LNCaP clone FGC (cell line): ENCODE results near the gene BCL2L11.

ENCODE experiments used
- DNase-seq: peaks from one replicate; pipeline ENCODE4 v3.0.0-alpha.2; 2011; ENCODE audit warnings: low read depth
- H3K4me3 ChIP-seq: 2 replicates; pipeline ENCODE4 v1.5.1; 2011; ENCODE audit warnings: mild to moderate bottlenecking, low read depth, low read length, control low read depth
- TF ChIP-seq, protein P1 (sequence below): IDR thresholded peaks from 2 replicates; pipeline ENCODE4 v1.5.1; 2012; ENCODE audit warnings: mild to moderate bottlenecking; ENCODE audit not compliant: control insufficient read depth, insufficient read depth; ENCODE audit errors: extremely low read depth

BCL2L11 gene

DNA sequence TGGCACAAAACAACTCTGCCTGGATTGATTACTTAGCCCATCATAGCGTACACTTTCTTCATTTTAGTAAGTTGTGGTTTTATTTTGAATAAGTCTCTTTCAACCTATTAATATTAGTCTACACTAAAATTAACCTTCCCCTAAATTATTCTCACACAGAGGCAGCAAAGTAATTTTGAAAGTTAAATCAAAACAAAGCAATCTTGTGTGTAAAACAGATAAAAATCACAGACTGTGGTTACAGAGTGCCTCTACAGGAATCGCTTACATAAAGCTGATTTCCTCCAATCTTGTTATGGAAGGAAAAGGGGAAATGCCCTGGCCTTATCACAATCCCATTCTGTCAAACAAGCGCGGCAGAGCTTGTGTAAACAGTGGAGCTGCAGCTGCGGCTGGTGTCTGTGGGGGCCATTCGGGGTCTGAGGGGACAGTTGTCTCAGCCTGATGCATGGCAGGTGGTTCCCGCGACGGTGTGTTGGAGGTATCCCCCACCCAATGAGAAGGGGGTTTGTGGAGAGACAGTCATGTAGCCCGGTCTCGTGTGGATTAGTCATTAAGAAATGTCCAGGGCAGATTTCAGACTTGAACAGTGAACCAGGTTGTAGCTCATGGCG, 42.1 kb downstream of the BCL2L11 start:
- DNase-seq, result no peak
- TF ChIP-seq, protein P1, sequence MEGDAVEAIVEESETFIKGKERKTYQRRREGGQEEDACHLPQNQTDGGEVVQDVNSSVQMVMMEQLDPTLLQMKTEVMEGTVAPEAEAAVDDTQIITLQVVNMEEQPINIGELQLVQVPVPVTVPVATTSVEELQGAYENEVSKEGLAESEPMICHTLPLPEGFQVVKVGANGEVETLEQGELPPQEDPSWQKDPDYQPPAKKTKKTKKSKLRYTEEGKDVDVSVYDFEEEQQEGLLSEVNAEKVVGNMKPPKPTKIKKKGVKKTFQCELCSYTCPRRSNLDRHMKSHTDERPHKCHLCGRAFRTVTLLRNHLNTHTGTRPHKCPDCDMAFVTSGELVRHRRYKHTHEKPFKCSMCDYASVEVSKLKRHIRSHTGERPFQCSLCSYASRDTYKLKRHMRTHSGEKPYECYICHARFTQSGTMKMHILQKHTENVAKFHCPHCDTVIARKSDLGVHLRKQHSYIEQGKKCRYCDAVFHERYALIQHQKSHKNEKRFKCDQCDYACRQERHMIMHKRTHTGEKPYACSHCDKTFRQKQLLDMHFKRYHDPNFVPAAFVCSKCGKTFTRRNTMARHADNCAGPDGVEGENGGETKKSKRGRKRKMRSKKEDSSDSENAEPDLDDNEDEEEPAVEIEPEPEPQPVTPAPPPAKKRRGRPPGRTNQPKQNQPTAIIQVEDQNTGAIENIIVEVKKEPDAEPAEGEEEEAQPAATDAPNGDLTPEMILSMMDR, result no peak

DNA sequence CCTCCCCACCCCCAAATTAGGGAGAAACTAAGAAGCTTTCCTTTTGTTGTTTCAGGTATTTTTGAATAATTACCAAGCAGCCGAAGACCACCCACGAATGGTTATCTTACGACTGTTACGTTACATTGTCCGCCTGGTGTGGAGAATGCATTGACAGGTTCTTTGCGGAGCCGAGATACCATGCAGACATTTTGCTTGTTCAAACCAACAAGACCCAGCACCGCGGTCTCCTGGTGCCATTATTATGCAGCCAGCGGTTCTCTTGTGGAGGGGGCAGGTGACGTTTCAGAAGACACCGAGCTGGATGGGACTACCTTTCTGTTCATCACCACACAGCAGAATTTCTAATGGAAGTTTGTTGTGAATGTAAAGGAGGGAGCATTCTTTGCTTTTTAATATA, 43.4 kb downstream of the BCL2L11 start:
- DNase-seq, result no peak
- H3K4me3 ChIP-seq, result no peak overlapping the region
- TF ChIP-seq, protein P1, result no peak

More for the DNA sequence above, 42.1 kb downstream of the BCL2L11 start:
- H3K4me3 ChIP-seq, result no peak overlapping the region

DNA sequence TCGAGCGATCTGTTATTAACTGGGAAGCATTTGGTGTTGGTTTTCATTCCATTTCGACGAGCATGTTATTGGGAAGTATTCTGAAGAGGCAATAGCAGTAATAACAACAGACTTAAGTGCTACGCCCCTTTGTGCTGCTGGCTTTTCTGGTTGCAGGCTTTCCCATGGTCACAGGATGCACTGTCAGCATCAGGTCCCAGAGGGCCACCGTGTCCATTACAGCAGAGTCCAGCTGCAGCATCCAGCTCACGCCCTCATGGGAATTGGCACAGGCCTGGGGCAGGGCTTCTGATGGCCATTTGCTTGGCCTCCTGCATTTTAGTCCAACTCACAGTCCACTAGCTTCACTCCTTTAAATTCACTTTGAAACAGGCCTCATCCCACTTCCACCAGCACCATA, 44.4 kb downstream of the BCL2L11 start:
- TF ChIP-seq, protein P1, result no peak
- DNase-seq, result no peak
- no peak overlapping the region for H3K4me3 ChIP-seq

DNA sequence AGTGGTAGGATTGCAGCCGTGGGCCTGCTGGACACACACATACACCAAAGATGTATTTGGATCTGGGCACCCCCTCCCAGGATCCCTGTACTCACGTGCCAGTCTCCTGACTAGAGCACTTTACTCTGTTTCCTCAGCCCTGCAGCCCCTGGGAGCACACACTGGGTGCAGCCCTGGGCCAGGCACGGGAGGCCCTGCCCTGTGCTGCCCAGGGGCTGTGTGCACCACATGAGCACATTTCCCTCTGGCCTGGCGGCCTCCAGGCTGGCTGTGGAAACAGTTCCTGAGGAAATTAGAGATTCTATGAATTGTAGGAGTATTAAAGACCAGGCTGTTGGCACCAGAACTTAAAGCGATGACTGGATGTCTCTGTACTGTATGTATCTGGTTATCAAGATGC, 45.4 kb downstream of the BCL2L11 start:
- TF ChIP-seq, protein P1, result no peak
- H3K4me3 ChIP-seq, result no peak overlapping the region
- no peak for DNase-seq

DNA sequence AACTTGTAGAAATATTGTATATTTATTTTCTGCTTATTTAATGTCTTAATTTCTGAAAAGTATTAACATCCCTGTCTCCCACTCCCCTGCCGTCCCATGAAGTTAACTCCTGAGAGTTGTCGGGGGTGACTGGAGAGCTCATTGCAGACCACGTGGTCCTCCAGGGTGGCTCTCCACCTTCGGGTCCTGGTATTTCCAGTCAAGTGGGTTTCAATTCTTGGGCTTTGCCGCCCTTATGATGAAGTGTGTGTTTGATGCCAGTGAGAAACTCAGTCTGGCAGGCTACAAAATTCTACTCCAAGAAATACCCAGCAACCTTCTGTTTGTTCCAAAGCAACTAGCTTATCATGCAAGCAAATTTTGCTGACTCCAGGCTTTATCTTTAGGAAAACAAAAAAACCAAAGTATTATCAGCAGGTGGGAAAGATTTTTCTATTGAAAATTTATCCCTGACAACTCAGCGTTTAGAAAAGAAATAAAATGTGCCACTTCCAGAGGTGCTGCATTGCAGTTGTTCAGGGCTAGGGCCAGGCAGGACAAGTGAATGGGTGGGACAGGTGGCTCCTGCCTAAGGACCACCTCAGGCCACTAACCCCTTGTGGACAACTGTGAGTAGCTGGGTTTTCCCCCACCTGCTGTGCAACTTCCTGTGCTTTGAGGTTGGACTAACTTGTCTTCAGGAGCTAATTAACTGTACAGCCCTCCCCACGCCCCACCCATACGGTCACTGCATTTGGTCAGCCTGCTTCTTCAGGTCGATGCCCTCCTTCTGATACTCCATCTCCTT, 46.6 kb downstream of the BCL2L11 start:
- TF ChIP-seq, protein P1, result no peak
- DNase-seq, result no peak
- no peak overlapping the region for H3K4me3 ChIP-seq

DNA sequence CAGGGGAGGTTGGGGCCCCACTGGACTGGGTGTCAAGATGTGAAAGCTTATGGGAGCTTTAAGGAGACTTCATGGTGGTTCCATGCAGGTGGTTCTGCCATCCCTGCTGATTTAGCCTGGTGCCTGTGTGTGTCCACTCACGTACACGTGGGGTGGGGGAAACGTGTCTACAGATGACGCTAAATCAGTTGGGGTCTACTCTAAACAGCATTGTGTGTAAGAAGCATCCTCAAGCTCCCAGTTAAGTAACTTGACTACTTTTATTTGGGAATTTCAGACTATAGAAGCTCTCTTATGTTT, 47.1 kb downstream of the BCL2L11 start:
- no peak overlapping the region for H3K4me3 ChIP-seq
- no peak for DNase-seq
- TF ChIP-seq, protein P1, result no peak
